A673 (cell line): ENCODE measurements around the gene CCDC33.
A peak's percentile ranks its signal among the peaks of the same experiment; 100 is the strongest.

Experiments used
- CTCF ChIP-seq: fragments of 300-800, 200-600 bp; sonication (generic); conservative IDR thresholded peaks from 2 replicates; pipeline ENCODE4 v1.5.1; 2017; ENCODE audit warnings: low read depth, mild to moderate bottlenecking, antibody characterized with exemption, low read length, moderate library complexity, mixed read lengths
- EZH2 ChIP-seq: fragments of 200-600 bp; sonication (generic); IDR thresholded peaks from 2 replicates; pipeline ENCODE4 v1.6.1; 2017; ENCODE audit warnings: borderline replicate concordance, low read depth, mild to moderate bottlenecking, mixed read lengths, antibody characterized with exemption, low read length; ENCODE audit not compliant: poor library complexity, severe bottlenecking

GRCh38 chr15:74320352-74321247, 84.5 kb downstream of the CCDC33 start:
- TF ChIP-seq CTCF, result peak; percentile 70
- TF ChIP-seq EZH2, result no peak
